GM12864 (cell line): ENCODE data around the gene TMX1.

Source experiments
- DNase-seq: peaks from one replicate; pipeline ENCODE4 v3.0.0-alpha.2; 2011; ENCODE audit warnings: low read depth
- H3K4me3 ChIP-seq: 2 replicates; pipeline ENCODE4 v1.5.1; 2011; ENCODE audit warnings: mild to moderate bottlenecking, low read depth, low read length, control low read depth
- TF ChIP-seq, protein P1 (sequence below): IDR thresholded peaks from 2 replicates; pipeline ENCODE4 v1.5.1; 2011; ENCODE audit warnings: low read depth, mild to moderate bottlenecking, moderate library complexity, low read length, control low read depth, inconsistent platforms; ENCODE audit errors: missing control alignments

Gene TMX1

GRCh38 chr14:51297066-51297465 lies 57.0 kb downstream of the TMX1 start:
- no peak overlapping the region for H3K4me3 ChIP-seq
- DNase-seq = no peak
- TF ChIP-seq, protein P1, sequence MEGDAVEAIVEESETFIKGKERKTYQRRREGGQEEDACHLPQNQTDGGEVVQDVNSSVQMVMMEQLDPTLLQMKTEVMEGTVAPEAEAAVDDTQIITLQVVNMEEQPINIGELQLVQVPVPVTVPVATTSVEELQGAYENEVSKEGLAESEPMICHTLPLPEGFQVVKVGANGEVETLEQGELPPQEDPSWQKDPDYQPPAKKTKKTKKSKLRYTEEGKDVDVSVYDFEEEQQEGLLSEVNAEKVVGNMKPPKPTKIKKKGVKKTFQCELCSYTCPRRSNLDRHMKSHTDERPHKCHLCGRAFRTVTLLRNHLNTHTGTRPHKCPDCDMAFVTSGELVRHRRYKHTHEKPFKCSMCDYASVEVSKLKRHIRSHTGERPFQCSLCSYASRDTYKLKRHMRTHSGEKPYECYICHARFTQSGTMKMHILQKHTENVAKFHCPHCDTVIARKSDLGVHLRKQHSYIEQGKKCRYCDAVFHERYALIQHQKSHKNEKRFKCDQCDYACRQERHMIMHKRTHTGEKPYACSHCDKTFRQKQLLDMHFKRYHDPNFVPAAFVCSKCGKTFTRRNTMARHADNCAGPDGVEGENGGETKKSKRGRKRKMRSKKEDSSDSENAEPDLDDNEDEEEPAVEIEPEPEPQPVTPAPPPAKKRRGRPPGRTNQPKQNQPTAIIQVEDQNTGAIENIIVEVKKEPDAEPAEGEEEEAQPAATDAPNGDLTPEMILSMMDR = no peak

DNA sequence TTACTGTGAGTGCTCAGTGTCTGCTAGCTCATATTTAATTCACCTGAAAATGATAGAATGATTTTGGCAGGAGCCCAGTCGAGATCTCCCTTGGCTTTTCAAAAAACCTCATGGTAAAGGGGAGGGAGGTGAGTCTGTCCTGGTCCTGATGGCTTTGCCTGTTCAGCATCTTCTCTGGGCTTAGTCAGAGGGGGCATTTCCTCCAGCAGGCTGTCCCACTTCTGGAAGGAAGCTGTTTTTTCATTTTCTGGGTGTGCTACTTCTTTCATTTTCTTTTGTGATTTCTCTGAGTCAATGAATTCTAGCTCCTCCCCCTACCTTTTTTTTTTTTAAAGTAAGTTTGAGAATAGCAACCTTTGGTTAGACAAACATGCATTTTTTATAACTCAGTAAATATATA lies 58.8 kb downstream of the TMX1 start:
- H3K4me3 ChIP-seq = no peak overlapping the region
- no peak for DNase-seq
- TF ChIP-seq, protein P1 = no peak

GRCh38 chr14:51302295-51303030 lies 62.4 kb downstream of the TMX1 start:
- TF ChIP-seq, protein P1 = no peak
- DNase-seq = no peak

DNA sequence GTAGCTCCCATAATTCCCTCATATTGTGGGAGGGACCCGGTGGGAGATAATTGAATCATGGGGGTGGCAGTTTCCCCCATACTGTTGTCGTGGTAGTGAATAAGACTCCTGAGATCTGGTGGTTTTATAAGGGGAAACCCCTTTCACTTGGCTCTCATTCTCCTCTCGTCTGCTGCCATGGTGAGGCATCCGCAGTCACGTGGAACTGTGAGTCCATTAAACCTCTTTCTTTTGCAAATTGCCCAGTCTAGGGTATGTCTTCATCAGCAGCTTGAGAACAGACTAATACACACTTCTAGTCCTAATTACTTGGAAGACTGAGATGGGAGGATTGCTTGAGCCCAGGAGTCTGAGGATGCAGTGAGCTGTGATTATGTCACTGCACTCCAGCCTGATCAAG lies 64.4 kb downstream of the TMX1 start:
- no peak overlapping the region for H3K4me3 ChIP-seq
- TF ChIP-seq, protein P1 = no peak
- DNase-seq = no peak

More at GRCh38 chr14:51302295-51303030, 62.4 kb downstream of the TMX1 start:
- H3K4me3 ChIP-seq = no peak overlapping the region

- no peak for DNase-seq
- H3K4me3 ChIP-seq = no peak overlapping the region
- TF ChIP-seq, protein P1 = no peak
Observed at GRCh38 chr14:51304941-51305340, 64.9 kb downstream of the TMX1 start.

DNA sequence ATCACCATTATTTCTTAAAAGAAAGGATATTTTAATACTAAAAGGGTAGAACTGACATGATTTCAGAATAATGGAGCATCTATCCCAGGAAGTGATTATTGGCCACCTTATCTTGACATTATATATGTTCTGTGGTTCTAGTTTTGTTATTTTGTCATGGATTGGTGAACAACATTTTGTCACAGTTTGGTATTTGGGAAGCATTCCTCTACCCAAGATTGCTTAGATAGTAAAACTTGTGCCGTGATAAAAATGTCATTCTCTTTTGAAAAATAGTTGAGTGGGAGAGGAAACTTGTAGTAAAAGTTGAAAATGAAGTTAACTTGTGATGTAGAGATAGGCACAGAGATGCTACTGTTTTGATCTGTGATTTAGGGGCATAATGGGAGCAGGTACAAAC lies 65.7 kb downstream of the TMX1 start:
- TF ChIP-seq, protein P1 = no peak
- DNase-seq = no peak
- H3K4me3 ChIP-seq = no peak overlapping the region
